ENCODE results near the gene POLRMT.

The POLRMT gene

DNA sequence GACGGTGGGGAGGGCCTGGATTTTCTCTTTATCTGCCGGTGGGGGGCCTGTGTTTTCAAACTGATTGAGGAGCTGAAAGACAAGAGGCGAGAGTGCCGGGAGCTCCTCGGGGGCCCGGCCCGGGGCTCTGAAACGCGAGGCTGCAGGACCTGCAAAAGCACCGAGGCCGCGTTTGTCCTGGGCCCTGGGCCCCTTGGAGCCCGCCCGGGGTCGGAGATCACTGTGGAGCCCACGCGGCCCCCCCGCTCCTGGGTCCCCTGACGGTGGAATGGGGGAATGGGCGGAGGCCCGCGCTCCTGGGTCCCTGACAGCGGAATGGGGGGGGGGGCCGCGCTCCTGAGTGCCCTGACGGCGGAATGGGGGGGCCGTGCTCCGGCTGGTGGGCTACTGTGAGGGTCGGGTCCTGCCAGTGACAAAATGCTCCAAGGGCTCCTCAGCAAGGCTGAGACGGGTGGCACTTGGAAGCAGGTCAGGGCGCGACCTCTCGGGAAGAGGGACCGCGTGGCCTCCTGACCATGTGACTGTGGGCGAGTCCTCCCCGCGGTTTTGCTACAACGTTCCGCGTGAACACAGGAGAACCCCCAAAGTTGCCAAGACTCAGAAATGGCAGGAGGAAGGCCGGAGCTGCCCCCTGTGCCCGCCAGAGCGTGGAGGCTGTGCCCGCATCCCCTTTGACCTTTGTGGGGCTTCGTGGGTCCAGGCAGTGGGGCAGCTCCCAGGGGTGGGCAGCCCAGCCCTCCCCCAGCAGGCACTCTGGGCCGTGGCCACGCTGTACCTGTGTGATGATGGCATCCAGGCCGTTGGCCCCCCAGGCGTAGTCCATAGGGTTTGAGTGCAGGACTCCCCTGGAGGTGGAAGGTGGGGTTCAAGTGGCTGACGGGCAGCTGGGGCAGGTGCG is 15.8 kb upstream of the POLRMT start:
- TF ChIP-seq, protein P1, sequence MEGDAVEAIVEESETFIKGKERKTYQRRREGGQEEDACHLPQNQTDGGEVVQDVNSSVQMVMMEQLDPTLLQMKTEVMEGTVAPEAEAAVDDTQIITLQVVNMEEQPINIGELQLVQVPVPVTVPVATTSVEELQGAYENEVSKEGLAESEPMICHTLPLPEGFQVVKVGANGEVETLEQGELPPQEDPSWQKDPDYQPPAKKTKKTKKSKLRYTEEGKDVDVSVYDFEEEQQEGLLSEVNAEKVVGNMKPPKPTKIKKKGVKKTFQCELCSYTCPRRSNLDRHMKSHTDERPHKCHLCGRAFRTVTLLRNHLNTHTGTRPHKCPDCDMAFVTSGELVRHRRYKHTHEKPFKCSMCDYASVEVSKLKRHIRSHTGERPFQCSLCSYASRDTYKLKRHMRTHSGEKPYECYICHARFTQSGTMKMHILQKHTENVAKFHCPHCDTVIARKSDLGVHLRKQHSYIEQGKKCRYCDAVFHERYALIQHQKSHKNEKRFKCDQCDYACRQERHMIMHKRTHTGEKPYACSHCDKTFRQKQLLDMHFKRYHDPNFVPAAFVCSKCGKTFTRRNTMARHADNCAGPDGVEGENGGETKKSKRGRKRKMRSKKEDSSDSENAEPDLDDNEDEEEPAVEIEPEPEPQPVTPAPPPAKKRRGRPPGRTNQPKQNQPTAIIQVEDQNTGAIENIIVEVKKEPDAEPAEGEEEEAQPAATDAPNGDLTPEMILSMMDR (conservative IDR thresholded peaks at IDR 0.05; ENCODE audit: low read depth, low read length) = no peak
- no peak overlapping the region for H3K4me3 ChIP-seq (ENCODE audit: low read length)
- DNase-seq (ENCODE audit: low read depth) = no peak

DNA sequence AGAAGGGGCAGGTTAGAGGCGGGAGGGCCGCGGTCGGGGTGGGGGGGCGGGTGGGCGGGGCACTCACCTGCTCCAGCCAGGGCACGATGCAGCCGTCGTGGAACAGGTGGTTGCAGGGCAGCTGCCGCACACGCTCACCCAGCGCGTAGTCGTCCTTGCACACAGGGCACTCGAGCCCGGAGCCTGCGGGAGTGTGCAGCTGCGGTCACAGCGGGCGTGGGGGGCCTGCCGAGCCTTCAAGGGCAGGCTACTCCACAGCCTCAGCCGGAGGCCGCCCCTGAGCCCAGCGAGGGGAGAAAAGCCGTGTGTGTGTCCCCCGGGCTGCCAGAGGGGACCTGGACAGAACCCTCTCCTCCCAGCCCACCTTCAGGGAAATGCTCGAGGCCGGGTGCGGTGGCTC is 15.0 kb upstream of the POLRMT start:
- no peak overlapping the region for H3K4me3 ChIP-seq (ENCODE audit: low read length)
- DNase-seq (ENCODE audit: low read depth) = no peak

DNA sequence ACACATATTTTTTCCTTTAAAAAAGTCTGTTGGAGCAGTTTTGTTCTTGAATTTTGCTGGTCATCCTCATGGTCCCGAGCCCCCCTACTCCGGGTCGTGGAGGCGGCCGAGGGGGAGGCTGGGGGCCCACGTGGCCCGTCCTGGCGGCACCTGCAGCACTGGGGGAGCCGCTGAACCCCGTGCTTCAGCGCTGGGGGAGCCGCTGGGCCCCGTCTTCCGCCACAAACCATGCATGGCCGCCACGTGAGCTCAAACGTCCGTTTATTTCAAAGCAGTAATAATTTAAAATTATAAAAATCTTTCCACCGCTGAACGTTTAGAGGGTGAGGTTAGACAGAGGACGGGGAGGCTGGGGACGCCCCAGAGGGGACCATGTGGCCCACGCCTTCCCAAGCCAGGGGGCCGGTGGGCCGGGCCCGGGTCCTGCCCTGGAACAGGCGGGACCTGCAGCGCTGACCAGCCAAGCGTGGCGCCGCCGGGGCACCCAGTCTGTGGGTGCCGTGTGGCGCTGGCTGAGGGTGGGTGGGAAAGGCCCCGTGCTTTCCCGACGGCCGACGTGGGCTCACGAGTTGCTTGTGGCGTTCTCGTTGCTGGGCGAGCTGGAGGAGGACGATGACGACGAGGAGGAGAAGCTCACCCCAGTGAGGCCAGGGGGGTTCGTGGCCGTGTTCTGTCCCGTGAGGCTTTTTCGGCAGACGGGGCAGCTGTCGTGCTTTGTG is 14.4 kb upstream of the POLRMT start:
- no peak for DNase-seq (ENCODE audit: low read depth)
- TF ChIP-seq, protein P1 (conservative IDR thresholded peaks at IDR 0.05; ENCODE audit: low read depth, low read length) = no peak
- no peak overlapping the region for H3K4me3 ChIP-seq (ENCODE audit: low read length)

More for the DNA sequence above, 15.0 kb upstream of the POLRMT start:
- TF ChIP-seq, protein P1 (conservative IDR thresholded peaks at IDR 0.05; ENCODE audit: low read depth, low read length) = no peak

DNA sequence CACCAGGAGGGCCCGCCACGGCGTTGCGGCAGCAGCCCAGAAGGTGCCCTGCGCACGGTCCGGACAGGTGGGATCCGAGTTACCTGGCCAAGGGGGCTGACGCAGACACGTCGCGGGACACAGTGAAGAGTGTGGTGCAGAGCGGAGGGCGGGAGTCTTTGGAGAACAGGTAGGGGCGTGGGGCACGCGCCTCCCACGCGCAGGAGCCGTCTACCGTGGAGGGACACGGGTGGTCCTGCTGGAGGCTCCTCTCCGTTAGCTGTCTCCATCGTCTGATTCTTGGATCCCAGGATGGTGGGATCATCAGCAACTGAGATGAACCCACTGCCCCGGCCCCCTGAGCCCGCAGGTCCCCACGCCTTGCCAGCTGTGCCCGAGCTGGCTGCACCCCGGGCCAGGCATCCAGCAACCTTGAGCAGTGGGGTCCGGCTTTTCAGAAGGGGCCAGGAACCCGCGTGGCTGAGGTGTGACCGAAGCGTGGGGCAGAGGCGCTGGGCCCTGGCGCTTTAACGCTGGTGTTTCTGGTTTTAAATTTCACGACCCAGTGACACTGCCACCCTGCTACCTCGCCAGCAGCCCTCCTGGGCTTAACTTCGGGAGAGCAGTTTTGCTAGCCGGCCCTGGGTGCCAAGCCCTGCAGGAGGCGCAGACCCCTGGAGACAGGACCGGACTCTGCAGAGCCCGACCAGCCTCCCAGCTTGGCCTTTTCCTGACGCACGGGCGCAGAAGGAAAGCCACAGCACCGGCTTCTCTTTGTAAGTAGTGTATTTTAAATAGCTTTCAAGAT is 13.6 kb upstream of the POLRMT start:
- no peak for DNase-seq (ENCODE audit: low read depth)
- TF ChIP-seq, protein P1 (conservative IDR thresholded peaks at IDR 0.05; ENCODE audit: low read depth, low read length) = no peak
- no peak overlapping the region for H3K4me3 ChIP-seq (ENCODE audit: low read length)

DNA sequence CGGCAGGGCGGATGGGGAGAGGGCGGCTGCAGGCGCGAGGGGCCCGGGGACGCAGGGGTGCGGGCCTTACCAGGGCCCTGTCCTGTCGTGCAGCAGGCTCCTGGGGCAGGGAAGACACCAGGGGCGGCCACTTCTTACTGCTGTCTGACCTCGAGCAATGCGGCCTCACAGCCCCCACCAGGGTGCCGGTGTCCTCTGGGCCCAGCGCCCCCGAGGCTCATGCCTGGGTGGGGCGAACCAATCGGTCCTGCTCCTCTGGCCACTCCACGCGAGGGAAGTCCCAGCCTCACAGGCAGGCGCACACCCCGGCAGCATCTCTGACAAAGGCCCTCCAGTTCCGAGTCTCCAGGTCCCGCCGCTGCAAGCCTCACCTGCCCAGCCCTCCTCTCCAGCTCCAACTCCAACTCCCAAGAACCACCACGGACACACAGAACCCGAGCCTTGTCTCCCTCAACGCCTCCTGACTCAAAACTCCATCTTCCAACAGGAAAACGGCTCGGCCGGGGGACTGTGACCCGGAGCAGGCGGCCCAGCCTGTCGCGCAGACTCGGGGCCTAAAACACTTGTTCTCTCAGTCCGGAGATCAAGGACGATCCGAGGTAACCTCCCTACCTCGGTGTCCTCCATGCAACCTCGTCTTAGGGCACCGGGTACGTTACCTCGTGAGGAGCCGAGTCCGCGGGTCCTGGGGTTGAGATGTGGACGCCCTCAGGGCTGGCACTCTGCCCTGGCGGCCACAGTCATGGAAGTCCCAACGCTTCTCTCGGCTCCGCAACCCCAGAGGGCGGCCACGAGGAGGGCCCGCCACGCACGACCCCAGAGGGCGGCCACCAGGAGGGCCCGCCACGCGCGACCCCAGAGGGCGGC is 12.8 kb upstream of the POLRMT start:
- TF ChIP-seq, protein P1 (conservative IDR thresholded peaks at IDR 0.05; ENCODE audit: low read depth, low read length) = no peak
- no peak for DNase-seq (ENCODE audit: low read depth)
- H3K4me3 ChIP-seq (ENCODE audit: low read length) = no peak overlapping the region

DNA sequence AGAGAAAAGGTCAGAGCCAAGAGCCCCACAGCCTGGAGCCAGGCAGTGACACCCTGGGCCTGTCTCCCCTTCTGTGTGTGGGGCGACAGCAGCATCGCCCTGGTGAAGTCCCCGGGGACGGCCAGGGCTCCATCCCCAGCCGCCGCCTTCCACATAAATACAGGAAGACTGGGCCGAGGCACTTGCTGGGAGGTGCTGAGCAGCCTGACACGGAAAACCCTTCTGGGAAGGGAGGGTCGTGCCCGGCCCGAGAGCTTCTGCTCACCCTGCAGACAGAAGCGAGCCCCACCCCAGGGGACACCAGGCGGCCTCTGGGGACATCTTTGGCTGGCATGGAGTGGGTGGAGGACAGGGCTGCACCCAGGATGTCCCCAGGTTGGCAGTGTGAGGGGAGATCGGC is 11.5 kb upstream of the POLRMT start:
- H3K4me3 ChIP-seq (ENCODE audit: low read length) = no peak overlapping the region
- no peak for DNase-seq (ENCODE audit: low read depth)
- TF ChIP-seq, protein P1 (conservative IDR thresholded peaks at IDR 0.05; ENCODE audit: low read depth, low read length) = no peak

Data from retinal pigment epithelial cell (primary cell).